ENCODE data around the gene CLN6. TPM values are rescaled to one million over a fixed set of nuclear protein-coding genes. Genes with fewer than 3 reads are reported as not detected.
A peak's percentile ranks its signal among the peaks of the same experiment; 100 is the strongest.

The CLN6 gene
- total RNA-seq, 1 experiment from 2014 or later = 71.9 TPM

DNA sequence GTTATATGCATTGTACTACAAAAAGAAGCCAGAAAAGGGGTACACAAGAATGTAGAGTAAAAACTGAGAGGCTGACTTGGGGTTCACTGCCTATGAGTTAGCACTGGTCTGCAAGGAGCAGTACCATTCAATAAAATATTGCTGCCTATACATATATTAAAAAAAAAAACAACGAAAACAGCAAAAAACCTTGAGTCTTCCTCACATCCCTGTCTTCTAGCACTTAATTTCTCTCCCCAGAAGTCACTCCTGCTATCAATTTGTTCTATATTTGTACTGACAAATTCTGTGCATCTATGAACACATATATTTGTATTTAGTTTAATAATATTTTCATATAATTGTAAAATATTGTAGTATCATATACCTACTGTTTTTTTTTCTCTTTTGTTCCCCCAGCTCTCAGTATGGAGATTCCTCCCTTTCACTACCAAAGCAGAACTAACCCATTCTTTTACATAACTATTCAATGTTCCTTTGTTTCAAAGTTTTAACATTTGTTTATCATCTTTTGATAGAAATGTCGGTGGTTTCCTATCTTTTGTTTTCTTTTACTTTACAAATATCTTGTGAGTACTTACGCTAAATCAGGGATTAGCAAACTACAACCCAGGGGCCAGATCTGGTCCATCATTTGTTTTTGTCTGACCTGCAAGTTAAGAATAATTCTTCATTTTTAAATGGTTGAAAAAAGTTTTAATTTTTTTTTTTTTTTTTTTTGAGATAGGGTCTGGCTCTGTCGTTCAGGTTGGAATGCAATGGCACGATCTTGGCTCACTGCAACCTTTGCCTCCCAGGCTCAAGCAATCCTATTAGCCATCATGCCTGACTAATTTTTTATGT is 33.2 kb upstream of the CLN6 start:
- Histone ChIP-seq H2AFZ (ENCODE audit: low read length) (no peak overlapping the region), H3T11ph (ENCODE audit: low read length) (no peak overlapping the region), H3K9me3 (ENCODE audit: control insufficient read depth, low read depth, low read length) (no peaks in the 10 kb centered on the region), H3K4me2 (ENCODE audit: insufficient read depth, insufficient read length, low read length) (peak overlapping the region; percentile 48), H3K27me3 (ENCODE audit: insufficient read depth, low read length) (no peaks in the 10 kb centered on the region), H2BK20ac (ENCODE audit: low read depth, low read length, poor library complexity, severe bottlenecking) (no peak overlapping the region), H2BK5ac (ENCODE audit: insufficient read length, low read length) (peak overlapping the region; percentile 79), H3K27ac (ENCODE audit: insufficient read length, low read depth, low read length) (peak overlapping the region; percentile 33), H3K56ac (ENCODE audit: insufficient read length, low read depth, low read length) (no peak overlapping the region), H3K4ac (ENCODE audit: low read depth, low read length) (no peak overlapping the region), H2BK12ac (ENCODE audit: insufficient read length, low read depth, low read length) (no peak overlapping the region), H4K20me1 (ENCODE audit: control insufficient read depth, insufficient read depth, insufficient read length) (no peaks in the 10 kb centered on the region), H4K5ac (ENCODE audit: insufficient read length, low read depth, low read length) (no peak overlapping the region), H3K9ac (ENCODE audit: extremely low read depth, insufficient read length, low read length) (peak overlapping the region; percentile 8), H4K8ac (replicated peaks; ENCODE audit: insufficient read length, low read depth, low read length) (no peak overlapping the region), H3K14ac (ENCODE audit: insufficient read depth, low read length) (no peak overlapping the region), H3K79me2 (ENCODE audit: insufficient read depth, low read length) (no peaks in the 10 kb centered on the region), H3K23me2 (ENCODE audit: insufficient read length, low read depth, low read length, poor library complexity, severe bottlenecking) (no peaks in the 10 kb centered on the region), H3K4me1 (ENCODE audit: insufficient read depth, low read length) (peaks cover 5% of the 10 kb centered on the region; the same call in 1 of the 2 replicates), H3K79me1 (ENCODE audit: insufficient read depth, low read depth, low read length, poor library complexity, severe bottlenecking) (no peaks in the 10 kb centered on the region), H2AK5ac (ENCODE audit: insufficient read length, low read length) (no peak overlapping the region), H3K18ac (ENCODE audit: insufficient read length, low read depth, low read length) (no peak overlapping the region), H2BK15ac (ENCODE audit: low read depth, low read length) (no peak overlapping the region), H4K91ac (ENCODE audit: insufficient read length, low read depth, low read length) (no peak overlapping the region), H2BK120ac (ENCODE audit: low read depth, low read length, poor library complexity, severe bottlenecking) (no peak overlapping the region), H3K23ac (ENCODE audit: insufficient read length, low read depth, low read length) (no peak overlapping the region)
- no peak for DNase-seq
- H3K9me3 Mint-ChIP-seq = peaks cover 0 to 3% of the 10 kb centered on the region in 2 experiments; a peak in 1 of 5 replicates
- H3K4me3 Mint-ChIP-seq = peak overlapping the region; percentile 3 to 14; a peak in 1 of 5 replicates
- H3K27ac Mint-ChIP-seq = peak overlapping the region; percentile 15 to 94 (median 85); a peak in 5 of 7 replicates
- peaks cover 0 to 2% (median 0%) of the 10 kb centered on the region in 3 experiments; a peak in 3 of 7 replicates for H3K36me3 Mint-ChIP-seq (ENCODE audit: insufficient read depth in 1 of 3, low read depth in 3 of 3)
- peaks cover 46 to 52% of the 10 kb centered on the region in 2 experiments for H3K4me1 Mint-ChIP-seq
- no peaks in the 10 kb centered on the region for H3K27me3 Mint-ChIP-seq (ENCODE audit: low read depth)
- WGBS (ENCODE audit: extremely low coverage, insufficient read length, low lambda C conversion rate) = no CpG with 5 or more reads among the region's 5 CpGs
- TF ChIP-seq, protein P1, sequence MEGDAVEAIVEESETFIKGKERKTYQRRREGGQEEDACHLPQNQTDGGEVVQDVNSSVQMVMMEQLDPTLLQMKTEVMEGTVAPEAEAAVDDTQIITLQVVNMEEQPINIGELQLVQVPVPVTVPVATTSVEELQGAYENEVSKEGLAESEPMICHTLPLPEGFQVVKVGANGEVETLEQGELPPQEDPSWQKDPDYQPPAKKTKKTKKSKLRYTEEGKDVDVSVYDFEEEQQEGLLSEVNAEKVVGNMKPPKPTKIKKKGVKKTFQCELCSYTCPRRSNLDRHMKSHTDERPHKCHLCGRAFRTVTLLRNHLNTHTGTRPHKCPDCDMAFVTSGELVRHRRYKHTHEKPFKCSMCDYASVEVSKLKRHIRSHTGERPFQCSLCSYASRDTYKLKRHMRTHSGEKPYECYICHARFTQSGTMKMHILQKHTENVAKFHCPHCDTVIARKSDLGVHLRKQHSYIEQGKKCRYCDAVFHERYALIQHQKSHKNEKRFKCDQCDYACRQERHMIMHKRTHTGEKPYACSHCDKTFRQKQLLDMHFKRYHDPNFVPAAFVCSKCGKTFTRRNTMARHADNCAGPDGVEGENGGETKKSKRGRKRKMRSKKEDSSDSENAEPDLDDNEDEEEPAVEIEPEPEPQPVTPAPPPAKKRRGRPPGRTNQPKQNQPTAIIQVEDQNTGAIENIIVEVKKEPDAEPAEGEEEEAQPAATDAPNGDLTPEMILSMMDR (conservative IDR thresholded peaks at IDR 0.05) = no peak

Measured in H9 (cell line).